Measurements from ENCODE around the gene RGS6.

The RGS6 gene

GRCh38 chr14:72576258-72576657, 644.0 kb downstream of the RGS6 start:
- DNase-seq (ENCODE audit: low spot score), result no peak
- in situ Hi-C loops (cut with MboI; ENCODE audit: low pct_unique_long_range_greater_than_20kb, low sequenced_read_pairs, unreplicated experiment), result no loop called here
- no peak for TF ChIP-seq CTCF (IDR thresholded peaks at IDR 0.05; ENCODE audit: extremely low read depth, insufficient read depth, missing control alignments)

GRCh38 chr14:72577521-72577920, 645.3 kb downstream of the RGS6 start:
- TF ChIP-seq CTCF (IDR thresholded peaks at IDR 0.05; ENCODE audit: extremely low read depth, insufficient read depth, missing control alignments), result no peak
- DNase-seq (ENCODE audit: low spot score), result no peak

GRCh38 chr14:72578514-72578913, 646.3 kb downstream of the RGS6 start:
- in situ Hi-C loops (cut with MboI; ENCODE audit: low pct_unique_long_range_greater_than_20kb, low sequenced_read_pairs, unreplicated experiment), result no loop called here
- TF ChIP-seq CTCF (IDR thresholded peaks at IDR 0.05; ENCODE audit: extremely low read depth, insufficient read depth, missing control alignments), result no peak
- no peak for DNase-seq (ENCODE audit: low spot score)

More at GRCh38 chr14:72577521-72577920, 645.3 kb downstream of the RGS6 start:
- in situ Hi-C loops (cut with MboI; ENCODE audit: low pct_unique_long_range_greater_than_20kb, low sequenced_read_pairs, unreplicated experiment), result no loop called here

GRCh38 chr14:72582582-72582981, 650.4 kb downstream of the RGS6 start:
- in situ Hi-C loops (cut with MboI; ENCODE audit: low pct_unique_long_range_greater_than_20kb, low sequenced_read_pairs, unreplicated experiment), result no loop called here
- TF ChIP-seq CTCF (IDR thresholded peaks at IDR 0.05; ENCODE audit: extremely low read depth, insufficient read depth, missing control alignments), result no peak
- no peak for DNase-seq (ENCODE audit: low spot score)

GRCh38 chr14:72583316-72584272, 651.4 kb downstream of the RGS6 start:
- no peak for TF ChIP-seq CTCF (IDR thresholded peaks at IDR 0.05; ENCODE audit: extremely low read depth, insufficient read depth, missing control alignments)
- DNase-seq (ENCODE audit: low spot score), result no peak
- in situ Hi-C loops (cut with MboI; ENCODE audit: low pct_unique_long_range_greater_than_20kb, low sequenced_read_pairs, unreplicated experiment), result no loop called here

- in situ Hi-C loops (cut with MboI; ENCODE audit: low pct_unique_long_range_greater_than_20kb, low sequenced_read_pairs, unreplicated experiment), result no loop called here
- TF ChIP-seq CTCF (IDR thresholded peaks at IDR 0.05; ENCODE audit: extremely low read depth, insufficient read depth, missing control alignments), result no peak
- no peak for DNase-seq (ENCODE audit: low spot score)
Measured at GRCh38 chr14:72588521-72588920, 656.3 kb downstream of the RGS6 start.

Data from GM13977 (cell line).